HCT116 (cell line): ENCODE measurements around the gene ST3GAL5. TPM values are rescaled to one million over a fixed set of nuclear protein-coding genes. Genes with fewer than 3 reads are reported as not detected.

Source experiments
- ATAC-seq: fragments of 200-7000 bp; cut with Tn5 transposase; 2 replicates; pipeline ENCODE4 v1.9.1; 2020; ENCODE audit warnings: mild to moderate bottlenecking, moderate library complexity
- BruUV-seq: library from RNA; stranded (reverse); fragments of 400-500 nt; replicated peaks from 2 replicates; lab custom pipeline; 2021; lab: Mats Ljungman, UMichigan
- CTCF ChIA-PET: fragments of 300-600 bp; sonication (Branson Sonifier 250); formaldehyde crosslinking; loops from one replicate; lab custom pipeline; 2021; ENCODE audit warnings: antibody characterized with exemption; lab: Charles Lee
- POLR2A ChIA-PET: fragments of 300-600, 350-600 bp; sonication (Branson Sonifier 250); formaldehyde crosslinking; loops from one replicate; lab custom pipeline; 2021; ENCODE audit warnings: antibody characterized with exemption; lab: Charles Lee
- RAD21 ChIA-PET, 2 experiments: fragments of 300-600 bp; sonication (Branson Sonifier 250); formaldehyde crosslinking; loops; one replicate each; lab custom pipeline; 2023; ENCODE audit warnings: low total read pairs in 2 of 2; ENCODE audit not compliant: uncharacterized antibody in 2 of 2, unreplicated experiment in 2 of 2, low non-redundant PET in 1 of 2; lab: Charles Lee
- DNase-seq: peaks from one replicate; pipeline ENCODE4 v3.0.0-alpha.2; 2010; ENCODE audit warnings: low read depth, low spot score
- H2AFZ ChIP-seq: fragments of 200-600 bp; shearing (Covaris generic), sonication (generic); 2 replicates; pipeline ENCODE4 v1.6.1; 2017; ENCODE audit warnings: low read depth, mixed run types, mixed read lengths, antibody characterized with exemption, low read length; ENCODE audit not compliant: poor library complexity, severe bottlenecking
- H3K27ac ChIP-seq: 2 replicates; pipeline ENCODE4 v1.5.1; 2012; ENCODE audit warnings: low read depth, low read length
- H3K27me3 ChIP-seq: fragments of 200-600 bp; sonication (generic); 2 replicates; pipeline ENCODE4 v1.6.1; 2016; ENCODE audit warnings: mixed run types, low read length, mixed read lengths; ENCODE audit not compliant: insufficient read depth
- H3K36me3 ChIP-seq, 2 experiments: fragments of 200-500 bp in 1 of 2; fragments of 200-600 bp in 1 of 2; sonication (Bioruptor generic) in 1 of 2; sonication (generic) in 1 of 2; 2 replicates each; pipeline versions ENCODE4 v1.5.1 to v1.6.1; 2014 to 2016; ENCODE audit warnings: low read length in 2 of 2, inconsistent platforms in 1 of 2, mixed read lengths in 1 of 2, mixed run types in 1 of 2; ENCODE audit not compliant: insufficient read depth in 2 of 2, control insufficient read depth in 1 of 2
- H3K4me1 ChIP-seq, 2 experiments: fragments of 200-600 bp in 1 of 2; sonication (generic) in 1 of 2; 2 replicates each; pipeline versions ENCODE4 v1.5.1 to v1.6.1; 2012 to 2017; ENCODE audit warnings: low read length in 2 of 2, inconsistent platforms in 1 of 2, mild to moderate bottlenecking in 1 of 2, mixed read lengths in 1 of 2, mixed run types in 1 of 2, moderate library complexity in 1 of 2; ENCODE audit not compliant: insufficient read depth in 2 of 2, control insufficient read depth in 1 of 2
- H3K4me2 ChIP-seq: fragments of 200-600 bp; sonication (generic); 2 replicates; pipeline ENCODE4 v1.6.1; 2017; ENCODE audit warnings: mixed run types, low read length, mixed read lengths
- H3K4me3 ChIP-seq, 2 experiments: fragments of 200-600 bp in 1 of 2; sonication (generic) in 1 of 2; replicated peaks in 1 of 2; 2 replicates each; pipeline ENCODE4 v1.5.1; 2011 to 2016; ENCODE audit warnings: low read length in 2 of 2, control low read depth in 1 of 2, low read depth in 1 of 2, mild to moderate bottlenecking in 1 of 2, mixed read lengths in 1 of 2, mixed run types in 1 of 2
- H3K79me2 ChIP-seq: fragments of 200-600 bp; sonication (generic); 2 replicates; pipeline ENCODE4 v1.6.1; 2017; ENCODE audit warnings: mild to moderate bottlenecking, mixed run types, low read length, moderate library complexity, mixed read lengths; ENCODE audit not compliant: insufficient read depth
- H3K9ac ChIP-seq: fragments of 200-600 bp; sonication (generic); 2 replicates; pipeline ENCODE4 v1.6.1; 2016; ENCODE audit warnings: low read length, mixed read lengths
- H3K9me2 ChIP-seq: fragments of 200-600 bp; sonication (generic), shearing (Covaris generic); 2 replicates; pipeline ENCODE4 v1.6.1; 2017; ENCODE audit warnings: mixed run types, mild to moderate bottlenecking, moderate library complexity; ENCODE audit not compliant: insufficient read depth
- H3K9me3 ChIP-seq, 2 experiments: fragments of 200-500 bp in 1 of 2; fragments of 200-600 bp in 1 of 2; sonication (Bioruptor generic) in 1 of 2; sonication (generic) in 1 of 2; 2 replicates each; pipeline ENCODE4 v1.6.1; 2014 to 2017; ENCODE audit warnings: low read length in 2 of 2, mixed read lengths in 2 of 2, inconsistent platforms in 1 of 2, low read depth in 1 of 2, mild to moderate bottlenecking in 1 of 2, mixed run types in 1 of 2, moderate library complexity in 1 of 2; ENCODE audit not compliant: control insufficient read depth in 1 of 2, insufficient read depth in 1 of 2
- H4K20me1 ChIP-seq: fragments of 200-600 bp; sonication (generic), shearing (Covaris generic); 2 replicates; pipeline ENCODE4 v1.6.1; 2017; ENCODE audit warnings: mixed run types, mild to moderate bottlenecking, moderate library complexity; ENCODE audit not compliant: insufficient read depth
- CBX3 ChIP-seq: IDR thresholded peaks from 2 replicates; pipeline ENCODE4 v1.6.1; 2012; ENCODE audit warnings: low read depth
- CEBPB ChIP-seq: IDR thresholded peaks from 2 replicates; pipeline ENCODE4 v1.6.1; 2012; ENCODE audit warnings: low read depth
- EGR1 ChIP-seq: IDR thresholded peaks from 2 replicates; pipeline ENCODE4 v1.6.1; 2012; ENCODE audit warnings: low read depth
- EZH2 ChIP-seq: fragments of 200-600 bp; sonication (generic); IDR thresholded peaks from 2 replicates; pipeline ENCODE4 v1.6.1; 2017; ENCODE audit warnings: antibody characterized with exemption, mixed run types
- EZH2phosphoT487 ChIP-seq: fragments of 200-600 bp; IDR thresholded peaks from 2 replicates; pipeline ENCODE4 v1.6.1; 2018; ENCODE audit warnings: antibody characterized with exemption, borderline replicate concordance
- FOSL1 ChIP-seq: IDR thresholded peaks from 2 replicates; pipeline ENCODE4 v1.6.1; 2012; ENCODE audit warnings: low read depth
- JUND ChIP-seq: IDR thresholded peaks from 2 replicates; pipeline ENCODE4 v1.6.1; 2012
- POLR2A ChIP-seq: IDR thresholded peaks from 2 replicates; pipeline ENCODE4 v1.7.0; 2011; ENCODE audit warnings: borderline replicate concordance; ENCODE audit not compliant: insufficient read depth, insufficient read length; ENCODE audit errors: extremely low read depth
- RAD21 ChIP-seq: IDR thresholded peaks from 2 replicates; pipeline ENCODE4 v1.6.1; 2012; ENCODE audit warnings: low read depth, mild to moderate bottlenecking
- REST ChIP-seq: IDR thresholded peaks from 2 replicates; pipeline ENCODE4 v1.6.1; 2012; ENCODE audit warnings: low read depth
- SP1 ChIP-seq: IDR thresholded peaks from 2 replicates; pipeline ENCODE4 v1.6.1; 2012; ENCODE audit warnings: low read depth
- SRF ChIP-seq: IDR thresholded peaks from 2 replicates; pipeline ENCODE4 v1.6.1; 2012; ENCODE audit warnings: low read depth
- TCF7L2 ChIP-seq: IDR thresholded peaks from 2 replicates; pipeline ENCODE4 v1.7.0; 2011; ENCODE audit warnings: borderline replicate concordance, inconsistent platforms; ENCODE audit not compliant: insufficient read depth, insufficient read length; ENCODE audit errors: extremely low read depth
- YY1 ChIP-seq: IDR thresholded peaks from 2 replicates; pipeline ENCODE4 v1.6.1; 2011; ENCODE audit warnings: low read length, low read depth, moderate library complexity, mild to moderate bottlenecking; ENCODE audit not compliant: insufficient replicate concordance; ENCODE audit errors: extremely low read depth
- ZBTB33 ChIP-seq: IDR thresholded peaks from 2 replicates; pipeline ENCODE4 v1.6.1; 2011; ENCODE audit warnings: mild to moderate bottlenecking, low read length, moderate library complexity; ENCODE audit not compliant: insufficient replicate concordance; ENCODE audit errors: extremely low read depth
- ZNF274 ChIP-seq: fragments of 200-500 bp; sonication (Bioruptor generic); IDR thresholded peaks from 2 replicates; pipeline ENCODE4 v1.6.1; 2014; ENCODE audit warnings: mild to moderate bottlenecking, low read depth, low read length, inconsistent platforms
- intact Hi-C: fragments of 100-400 bp; cut with micrococcal nuclease; formaldehyde crosslinking; loops from 2 replicates; pipeline ENCODE4 v1.10.0; 2022
- total RNA-seq: library from RNA; stranded (reverse); gene quantifications from one replicate; pipeline ENCODE4 v1.2.1, GENCODE V29; 2021; ENCODE audit not compliant: unreplicated experiment
- TF ChIP-seq, protein P1 (sequence below): IDR thresholded peaks from 2 replicates; pipeline ENCODE4 v1.6.1; 2012

The ST3GAL5 gene
- total RNA-seq, 1 experiment from 2014 or later = 14.8 TPM

DNA sequence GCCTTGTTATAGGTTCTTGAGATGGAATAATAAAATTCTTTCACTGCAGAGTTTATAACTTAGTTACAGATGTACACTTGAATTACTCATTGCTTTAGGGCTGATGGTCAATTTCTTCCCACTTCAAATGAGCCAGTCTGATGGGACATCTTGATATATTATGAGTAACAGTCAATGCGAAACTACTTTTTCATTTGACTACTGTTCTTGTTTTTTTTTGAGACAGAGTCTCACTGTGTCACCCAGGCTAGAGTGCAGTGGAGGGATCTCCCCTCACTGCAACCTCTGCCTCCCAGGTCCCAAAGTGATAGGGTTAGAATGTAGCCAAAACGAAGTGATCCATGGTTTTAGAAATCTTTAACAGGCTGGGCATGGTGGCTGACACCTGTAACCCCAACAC, 57.1 kb downstream of the ST3GAL5 start:
- intact Hi-C loops = loop anchor here (2.0 kb wide), 1 partner anchor 185 kb away; no protein-coding TSS in a partner anchor
- BruUV-seq = no TSS peak
- peaks cover 3 to 5% of the 10 kb centered on the region in 2 experiments; a peak in 1 of 4 replicates for H3K4me1 ChIP-seq
- no peaks in the 10 kb centered on the region for H3K27me3 ChIP-seq
- H2AFZ ChIP-seq = no peak overlapping the region
- ATAC-seq = no peak
- H3K4me3 ChIP-seq = no peak overlapping the region
- TF ChIP-seq RAD21 = no peak
- no peak for TF ChIP-seq REST
- TF ChIP-seq SP1 = no peak
- no peak for TF ChIP-seq CBX3
- no peak for TF ChIP-seq SRF
- no peak for TF ChIP-seq TCF7L2
- no peak for TF ChIP-seq EZH2
- TF ChIP-seq ZBTB33 = no peak
- TF ChIP-seq JUND = no peak
- no peak for TF ChIP-seq ZNF274
- TF ChIP-seq YY1 = no peak
- TF ChIP-seq EZH2phosphoT487 = no peak
- TF ChIP-seq EGR1 = no peak
- no peak for TF ChIP-seq FOSL1
- no peak for TF ChIP-seq CEBPB
- TF ChIP-seq, protein P1, sequence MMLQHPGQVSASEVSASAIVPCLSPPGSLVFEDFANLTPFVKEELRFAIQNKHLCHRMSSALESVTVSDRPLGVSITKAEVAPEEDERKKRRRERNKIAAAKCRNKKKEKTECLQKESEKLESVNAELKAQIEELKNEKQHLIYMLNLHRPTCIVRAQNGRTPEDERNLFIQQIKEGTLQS = no peak
- no peak for TF ChIP-seq POLR2A
- TF ChIP-seq, all 23 proteins: peak for 0
- Histone ChIP-seq H3K9me2 (no peaks in the 10 kb centered on the region), H3K36me3 (no peaks in the 10 kb centered on the region), H3K27ac (no peak overlapping the region), H3K9me3 (no peaks in the 10 kb centered on the region; a peak in 1 of 4 replicates), H4K20me1 (no peaks in the 10 kb centered on the region), H3K4me2 (no peak overlapping the region), H3K9ac (no peak overlapping the region), H3K79me2 (no peaks in the 10 kb centered on the region)
- POLR2A ChIA-PET = no interaction called here
- RAD21 ChIA-PET = no interaction called here
- CTCF ChIA-PET = no interaction called here
- DNase-seq = no peak
